Ovary (tissue), 3 donors: Measurements from ENCODE around the gene CHRND.

Experiments
- CTCF ChIP-seq, 3 donors: fragments of 450-650 bp in 2 of 3; fragments of 200-600 bp in 1 of 3; IDR thresholded peaks; one replicate each; pipeline versions ENCODE4 v1.5.1 to v1.8.0; 2016 to 2022; ENCODE audit warnings: antibody characterized with exemption in 3 of 3, mild to moderate bottlenecking in 1 of 3
- POLR2A ChIP-seq: fragments of 450-650 bp; IDR thresholded peaks from one replicate; pipeline ENCODE4 v1.6.1; 2017; ENCODE audit warnings: antibody characterized with exemption, mild to moderate bottlenecking, moderate library complexity
- donor health status: DM: no; HTN: no; CAD: no.

GRCh38 chr2:232537079-232537478 is 11.1 kb downstream of the CHRND start:
- TF ChIP-seq CTCF (IDR thresholded peaks at IDR 0.05) (no peak), POLR2A (no peak)
